Measurements from ENCODE around the gene SELENOI. TPM values are rescaled to one million over a fixed set of nuclear protein-coding genes. Genes with fewer than 3 reads are reported as not detected.

SELENOI gene
- total RNA-seq, 1 donor = 11.6 TPM

DNA sequence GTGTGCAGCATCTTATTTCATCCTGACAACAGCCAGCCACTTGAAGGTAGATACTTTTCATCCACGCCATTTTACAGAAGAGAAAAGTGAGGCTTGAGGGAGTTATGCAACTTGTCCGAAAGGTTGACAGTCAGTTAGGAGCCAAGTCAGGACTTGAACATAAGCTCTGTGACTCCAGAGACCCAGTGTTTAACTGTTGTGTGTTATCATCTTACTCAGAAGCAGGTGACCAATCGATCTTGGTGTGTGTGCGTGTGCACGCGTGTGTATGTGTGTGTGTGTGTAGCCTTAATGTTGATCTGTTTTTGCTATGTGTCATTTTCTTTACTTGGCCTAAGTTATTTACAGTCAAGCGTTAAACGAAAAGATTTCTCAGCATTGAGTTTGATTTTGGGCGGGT, 77.8 kb downstream of the SELENOI start:
- no peak for DNase-seq (ENCODE audit: insufficient read length, low spot score, missing footprints)
- H3K4me3 ChIP-seq (ENCODE audit: insufficient read depth, low read length) = no peak overlapping the region
- H3K79me2 ChIP-seq (ENCODE audit: insufficient read depth, low read length) = no peaks in the 10 kb centered on the region
- H3K27me3 ChIP-seq (ENCODE audit: insufficient read depth, low read length) = peaks cover 6% of the 10 kb centered on the region
- no peak overlapping the region for H3K27ac ChIP-seq (ENCODE audit: low read depth, low read length)
- H3K9me3 ChIP-seq (ENCODE audit: low read depth, low read length) = no peaks in the 10 kb centered on the region
- H3K4me1 ChIP-seq (ENCODE audit: insufficient read depth, low read length) = no peaks in the 10 kb centered on the region
- H2AFZ ChIP-seq (ENCODE audit: low read length) = no peak overlapping the region
- H3K4me2 ChIP-seq (ENCODE audit: insufficient read depth, low read length) = no peak overlapping the region
- TF ChIP-seq, protein P1, sequence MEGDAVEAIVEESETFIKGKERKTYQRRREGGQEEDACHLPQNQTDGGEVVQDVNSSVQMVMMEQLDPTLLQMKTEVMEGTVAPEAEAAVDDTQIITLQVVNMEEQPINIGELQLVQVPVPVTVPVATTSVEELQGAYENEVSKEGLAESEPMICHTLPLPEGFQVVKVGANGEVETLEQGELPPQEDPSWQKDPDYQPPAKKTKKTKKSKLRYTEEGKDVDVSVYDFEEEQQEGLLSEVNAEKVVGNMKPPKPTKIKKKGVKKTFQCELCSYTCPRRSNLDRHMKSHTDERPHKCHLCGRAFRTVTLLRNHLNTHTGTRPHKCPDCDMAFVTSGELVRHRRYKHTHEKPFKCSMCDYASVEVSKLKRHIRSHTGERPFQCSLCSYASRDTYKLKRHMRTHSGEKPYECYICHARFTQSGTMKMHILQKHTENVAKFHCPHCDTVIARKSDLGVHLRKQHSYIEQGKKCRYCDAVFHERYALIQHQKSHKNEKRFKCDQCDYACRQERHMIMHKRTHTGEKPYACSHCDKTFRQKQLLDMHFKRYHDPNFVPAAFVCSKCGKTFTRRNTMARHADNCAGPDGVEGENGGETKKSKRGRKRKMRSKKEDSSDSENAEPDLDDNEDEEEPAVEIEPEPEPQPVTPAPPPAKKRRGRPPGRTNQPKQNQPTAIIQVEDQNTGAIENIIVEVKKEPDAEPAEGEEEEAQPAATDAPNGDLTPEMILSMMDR (IDR thresholded peaks at IDR 0.05; ENCODE audit: extremely low read depth, low read depth, low read length) = no peak
- no peaks in the 10 kb centered on the region for H3K36me3 ChIP-seq (ENCODE audit: insufficient read depth, low read length)
- no peaks in the 10 kb centered on the region for H4K20me1 ChIP-seq (ENCODE audit: insufficient read depth, low read length)

DNA sequence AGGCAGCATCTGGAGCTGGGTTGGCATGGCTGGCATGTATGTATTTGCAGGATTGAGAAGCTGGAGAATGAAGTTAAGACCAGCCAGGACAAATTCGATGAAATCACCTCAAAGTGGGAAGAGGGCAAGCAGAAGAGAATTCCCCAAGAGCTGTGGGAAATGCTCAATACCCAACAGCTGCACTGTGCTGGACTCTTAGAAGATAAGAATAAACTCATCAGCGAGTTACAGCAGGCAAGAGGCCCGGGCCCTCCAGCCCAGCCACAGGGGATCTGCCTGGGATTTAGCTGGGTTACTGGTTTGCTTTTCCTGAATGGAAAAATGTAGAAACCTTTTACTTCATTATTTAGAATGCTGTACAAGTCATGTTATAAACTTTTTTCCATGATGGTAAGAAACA, 78.3 kb downstream of the SELENOI start:
- Histone ChIP-seq H3K27ac (ENCODE audit: low read depth, low read length) (no peak overlapping the region), H3K4me2 (ENCODE audit: insufficient read depth, low read length) (no peak overlapping the region), H3K36me3 (ENCODE audit: insufficient read depth, low read length) (no peaks in the 10 kb centered on the region), H3K79me2 (ENCODE audit: insufficient read depth, low read length) (no peaks in the 10 kb centered on the region), H3K4me3 (ENCODE audit: insufficient read depth, low read length) (no peak overlapping the region), H3K27me3 (ENCODE audit: insufficient read depth, low read length) (peaks cover 6% of the 10 kb centered on the region), H2AFZ (ENCODE audit: low read length) (no peak overlapping the region), H3K4me1 (ENCODE audit: insufficient read depth, low read length) (no peaks in the 10 kb centered on the region), H3K9me3 (ENCODE audit: low read depth, low read length) (no peaks in the 10 kb centered on the region), H4K20me1 (ENCODE audit: insufficient read depth, low read length) (no peaks in the 10 kb centered on the region)
- TF ChIP-seq, protein P1 (IDR thresholded peaks at IDR 0.05; ENCODE audit: extremely low read depth, low read depth, low read length) = no peak
- no peak for DNase-seq (ENCODE audit: insufficient read length, low spot score, missing footprints)

DNA sequence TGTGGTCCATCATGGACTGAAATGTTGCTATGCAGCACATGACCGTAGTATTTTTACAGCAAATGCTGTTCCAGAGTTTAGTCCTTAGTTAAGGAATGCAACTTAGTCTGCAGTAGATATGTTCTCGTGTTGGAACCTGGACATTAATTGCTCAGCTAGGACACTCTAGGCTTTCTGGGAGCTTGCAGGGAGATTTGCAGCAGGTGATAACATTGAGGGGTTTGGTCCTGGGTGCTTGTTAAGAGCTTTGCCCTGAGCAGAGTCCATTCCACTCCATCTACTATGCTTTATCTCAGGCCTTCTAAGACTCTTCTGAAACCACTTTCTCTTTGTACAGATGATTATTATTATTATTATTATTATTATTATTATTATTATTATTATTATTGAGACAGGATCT, 82.9 kb downstream of the SELENOI start:
- Histone ChIP-seq H3K4me2 (ENCODE audit: insufficient read depth, low read length) (no peak overlapping the region), H4K20me1 (ENCODE audit: insufficient read depth, low read length) (no peaks in the 10 kb centered on the region), H3K27ac (ENCODE audit: low read depth, low read length) (no peak overlapping the region), H3K79me2 (ENCODE audit: insufficient read depth, low read length) (no peaks in the 10 kb centered on the region), H3K27me3 (ENCODE audit: insufficient read depth, low read length) (peaks cover 6% of the 10 kb centered on the region), H3K9me3 (ENCODE audit: low read depth, low read length) (no peaks in the 10 kb centered on the region), H3K4me3 (ENCODE audit: insufficient read depth, low read length) (no peak overlapping the region), H3K36me3 (ENCODE audit: insufficient read depth, low read length) (no peaks in the 10 kb centered on the region), H2AFZ (ENCODE audit: low read length) (no peak overlapping the region), H3K4me1 (ENCODE audit: insufficient read depth, low read length) (peaks cover 5% of the 10 kb centered on the region)
- TF ChIP-seq, protein P1 (IDR thresholded peaks at IDR 0.05; ENCODE audit: extremely low read depth, low read depth, low read length) = no peak
- DNase-seq (ENCODE audit: insufficient read length, low spot score, missing footprints) = no peak

DNA sequence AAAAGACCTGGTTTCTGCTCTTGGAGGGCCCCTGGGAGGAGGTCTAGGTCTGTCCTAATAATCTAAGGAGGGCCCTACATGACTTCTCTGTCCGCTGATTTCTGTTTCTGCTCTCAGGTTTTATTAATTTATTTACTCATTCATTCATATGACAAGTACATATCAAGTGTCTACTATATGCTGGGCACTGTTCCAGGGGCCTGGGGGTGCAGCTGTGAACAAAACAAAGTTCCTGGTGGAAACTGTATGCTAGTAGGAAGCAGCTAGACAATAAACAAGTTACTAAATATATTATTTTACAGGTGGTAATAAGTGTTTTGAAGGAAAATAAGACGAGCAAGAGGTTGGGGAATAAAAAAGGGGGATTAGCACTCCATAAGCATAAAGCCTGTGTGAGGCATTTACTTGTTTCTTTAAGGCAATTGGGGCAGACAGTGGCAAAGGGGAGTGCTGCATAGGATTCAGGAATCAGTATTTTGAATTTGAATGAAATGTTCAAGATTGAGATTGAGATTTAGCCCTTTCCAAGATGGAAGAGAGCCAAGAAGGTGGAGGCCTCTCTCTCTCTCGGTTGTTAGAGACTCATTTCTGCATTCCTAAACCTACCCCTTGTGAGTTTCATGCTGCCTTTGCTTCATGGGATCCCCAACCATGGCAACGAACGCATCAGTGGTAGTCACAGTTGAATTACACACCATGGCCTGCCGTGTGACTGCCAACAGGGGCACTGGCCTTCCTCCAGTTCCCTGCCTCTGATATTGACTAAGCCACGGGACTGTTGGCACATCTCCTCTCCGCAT, 84.0 kb downstream of the SELENOI start:
- no peak overlapping the region for H3K27ac ChIP-seq (ENCODE audit: low read depth, low read length)
- no peak overlapping the region for H2AFZ ChIP-seq (ENCODE audit: low read length)
- H3K36me3 ChIP-seq (ENCODE audit: insufficient read depth, low read length) = no peaks in the 10 kb centered on the region
- no peak for DNase-seq (ENCODE audit: insufficient read length, low spot score, missing footprints)
- peaks cover 6% of the 10 kb centered on the region for H3K27me3 ChIP-seq (ENCODE audit: insufficient read depth, low read length)
- no peak overlapping the region for H3K4me2 ChIP-seq (ENCODE audit: insufficient read depth, low read length)
- H3K4me1 ChIP-seq (ENCODE audit: insufficient read depth, low read length) = peaks cover 5% of the 10 kb centered on the region
- TF ChIP-seq, protein P1 (IDR thresholded peaks at IDR 0.05; ENCODE audit: extremely low read depth, low read depth, low read length) = no peak
- H3K79me2 ChIP-seq (ENCODE audit: insufficient read depth, low read length) = no peaks in the 10 kb centered on the region
- no peaks in the 10 kb centered on the region for H3K9me3 ChIP-seq (ENCODE audit: low read depth, low read length)
- H3K4me3 ChIP-seq (ENCODE audit: insufficient read depth, low read length) = no peak overlapping the region
- H4K20me1 ChIP-seq (ENCODE audit: insufficient read depth, low read length) = no peaks in the 10 kb centered on the region

Measured in osteoblast (primary cell).